Immature natural killer cell (primary cell): ENCODE data around the gene TTLL9. TPM values are rescaled to one million over a fixed set of nuclear protein-coding genes. Genes with fewer than 3 reads are reported as not detected.
A peak's percentile ranks its signal among the peaks of the same experiment; 100 is the strongest.

ENCODE experiments used
- DNase-seq, 3 donors: peaks; one replicate each; pipeline ENCODE4 v3.0.0; 2022; ENCODE audit warnings: mixed read lengths in 1 of 3
- H3K27ac Mint-ChIP-seq, 6 donors: one replicate each; pipeline ENCODE4 v1.8.0; 2020; ENCODE audit warnings: mixed read lengths in 6 of 6, mild to moderate bottlenecking in 5 of 6, inconsistent platforms in 4 of 6, moderate library complexity in 3 of 6
- H3K27me3 Mint-ChIP-seq, 3 donors: one replicate each; pipeline ENCODE4 v1.8.0; 2020 to 2021; ENCODE audit warnings: low read depth in 3 of 3, mild to moderate bottlenecking in 3 of 3, mixed read lengths in 3 of 3, moderate library complexity in 3 of 3, inconsistent platforms in 1 of 3
- H3K36me3 Mint-ChIP-seq, 3 donors: one replicate each; pipeline ENCODE4 v1.8.0; 2020; ENCODE audit warnings: mixed read lengths in 3 of 3, inconsistent platforms in 2 of 3, mild to moderate bottlenecking in 2 of 3
- H3K4me1 Mint-ChIP-seq, 2 donors: one replicate each; pipeline ENCODE4 v1.8.0; 2020; ENCODE audit warnings: inconsistent platforms in 2 of 2, mild to moderate bottlenecking in 2 of 2, mixed read lengths in 2 of 2, moderate library complexity in 1 of 2
- H3K4me3 Mint-ChIP-seq, 5 donors: one replicate each; pipeline ENCODE4 v1.8.0; 2020; ENCODE audit warnings: mild to moderate bottlenecking in 5 of 5, mixed read lengths in 5 of 5, inconsistent platforms in 3 of 5, moderate library complexity in 3 of 5
- H3K9me3 Mint-ChIP-seq, 6 donors: one replicate each; pipeline ENCODE4 v1.8.0; 2020; ENCODE audit warnings: mild to moderate bottlenecking in 6 of 6, mixed read lengths in 6 of 6, inconsistent platforms in 4 of 6, moderate library complexity in 3 of 6
- polyA plus RNA-seq, 3 donors: library from polyadenylated mRNA; unstranded; fragments of 300-500 nt; fragmentation: Illumina TruSeq; gene quantifications; one replicate each; pipeline ENCODE4 v1.2.3, GENCODE V29; 2021

The TTLL9 gene
- polyA plus RNA-seq, 3 donors from 2014 or later = 0.37 TPM; not detected in 2

GRCh38 chr20:31831771-31832306, 38.6 kb upstream of the TTLL9 start:
- peak overlapping the region in 1 of 6 donors; percentile 28 for H3K27ac Mint-ChIP-seq
- peaks cover 0 to 2% (median 0%) of the 10 kb centered on the region in 6 donors for H3K9me3 Mint-ChIP-seq
- H3K36me3 Mint-ChIP-seq = no peaks in the 10 kb centered on the region
- H3K4me3 Mint-ChIP-seq = no peak overlapping the region
- peaks cover 0 to 27% of the 10 kb centered on the region in 2 donors for H3K4me1 Mint-ChIP-seq
- H3K27me3 Mint-ChIP-seq = peaks cover 3 to 13% (median 8%) of the 10 kb centered on the region in 3 donors
- no peak for DNase-seq

- no peak overlapping the region for H3K27ac Mint-ChIP-seq
- DNase-seq = peak; percentile 51 to 59 (median 55)
- H3K4me3 Mint-ChIP-seq = no peak overlapping the region
- peaks cover 0 to 27% of the 10 kb centered on the region in 2 donors for H3K4me1 Mint-ChIP-seq
- H3K9me3 Mint-ChIP-seq = peaks cover 0 to 2% (median 0%) of the 10 kb centered on the region in 6 donors
- H3K27me3 Mint-ChIP-seq = peaks cover 3 to 15% (median 8%) of the 10 kb centered on the region in 3 donors
- no peaks in the 10 kb centered on the region for H3K36me3 Mint-ChIP-seq
These were observed 37.1 kb upstream of the TTLL9 start for GRCh38 chr20:31833130-31833930.

GRCh38 chr20:31833931-31834521, 36.4 kb upstream of the TTLL9 start:
- Mint-ChIP-seq H3K36me3 (no peaks in the 10 kb centered on the region), H3K9me3 (peaks cover 0 to 2% (median 0%) of the 10 kb centered on the region in 6 donors), H3K27ac (no peak overlapping the region), H3K27me3 (peaks cover 3 to 15% (median 8%) of the 10 kb centered on the region in 3 donors), H3K4me1 (peaks cover 0 to 27% of the 10 kb centered on the region in 2 donors), H3K4me3 (no peak overlapping the region)
- DNase-seq = no peak

- Mint-ChIP-seq H3K36me3 (no peaks in the 10 kb centered on the region), H3K27me3 (peaks cover 3 to 15% (median 8%) of the 10 kb centered on the region in 3 donors), H3K4me3 (peak overlapping the region; percentile 40 to 74 (median 70)), H3K4me1 (peaks cover 0 to 27% of the 10 kb centered on the region in 2 donors), H3K27ac (no peak overlapping the region), H3K9me3 (peaks cover 0 to 2% (median 0%) of the 10 kb centered on the region in 6 donors)
- DNase-seq = no peak
These were observed 34.9 kb upstream of the TTLL9 start for GRCh38 chr20:31835554-31835953.

- Mint-ChIP-seq H3K4me1 (peaks cover 0 to 27% of the 10 kb centered on the region in 2 donors), H3K4me3 (peak overlapping the region; percentile 58 to 74 (median 70)), H3K36me3 (no peaks in the 10 kb centered on the region), H3K27ac (peak overlapping the region in 4 of 6 donors; percentile 25 to 65 (median 28)), H3K27me3 (peaks cover 3 to 15% (median 8%) of the 10 kb centered on the region in 3 donors), H3K9me3 (peaks cover 0 to 2% (median 0%) of the 10 kb centered on the region in 6 donors)
- peak; percentile 74 to 76 (median 76) for DNase-seq
These were observed 34.2 kb upstream of the TTLL9 start for GRCh38 chr20:31835977-31836852.

GRCh38 chr20:31836853-31837608, 33.4 kb upstream of the TTLL9 start:
- no peaks in the 10 kb centered on the region for H3K36me3 Mint-ChIP-seq
- no peak for DNase-seq

GRCh38 chr20:31837896-31838397, 32.5 kb upstream of the TTLL9 start:
- no peaks in the 10 kb centered on the region for H3K36me3 Mint-ChIP-seq
- no peak overlapping the region for H3K27ac Mint-ChIP-seq
- peaks cover 0 to 2% (median 0%) of the 10 kb centered on the region in 6 donors for H3K9me3 Mint-ChIP-seq
- peaks cover 0 to 27% of the 10 kb centered on the region in 2 donors for H3K4me1 Mint-ChIP-seq
- DNase-seq = no peak
- H3K4me3 Mint-ChIP-seq = no peak overlapping the region
- H3K27me3 Mint-ChIP-seq = peaks cover 3 to 15% (median 8%) of the 10 kb centered on the region in 3 donors

More at GRCh38 chr20:31836853-31837608, 33.4 kb upstream of the TTLL9 start:
- no peak overlapping the region for H3K27ac Mint-ChIP-seq
- peaks cover 3 to 15% (median 8%) of the 10 kb centered on the region in 3 donors for H3K27me3 Mint-ChIP-seq
- peaks cover 0 to 2% (median 0%) of the 10 kb centered on the region in 6 donors for H3K9me3 Mint-ChIP-seq
- H3K4me1 Mint-ChIP-seq = peaks cover 0 to 27% of the 10 kb centered on the region in 2 donors
- peak overlapping the region in 1 of 5 donors; percentile 6 for H3K4me3 Mint-ChIP-seq

- DNase-seq = no peak
- Mint-ChIP-seq H3K4me1 (peaks cover 0 to 23% of the 10 kb centered on the region in 2 donors), H3K36me3 (no peaks in the 10 kb centered on the region), H3K27me3 (peaks cover 3 to 15% (median 4%) of the 10 kb centered on the region in 3 donors), H3K4me3 (no peak overlapping the region), H3K9me3 (peaks cover 0 to 2% (median 0%) of the 10 kb centered on the region in 6 donors), H3K27ac (no peak overlapping the region)
These were observed 31.7 kb upstream of the TTLL9 start for GRCh38 chr20:31838646-31839292.

- Mint-ChIP-seq H3K36me3 (no peaks in the 10 kb centered on the region), H3K27ac (no peak overlapping the region), H3K4me3 (no peak overlapping the region), H3K27me3 (peaks cover 3 to 12% (median 8%) of the 10 kb centered on the region in 3 donors), H3K9me3 (peaks cover 0 to under 1% (median 0%) of the 10 kb centered on the region in 6 donors), H3K4me1 (peaks cover 0 to 19% of the 10 kb centered on the region in 2 donors)
- no peak for DNase-seq
These were observed 30.5 kb upstream of the TTLL9 start for GRCh38 chr20:31839782-31840487.

- no peak for DNase-seq
- Mint-ChIP-seq H3K27me3 (peaks cover 2 to 7% (median 6%) of the 10 kb centered on the region in 3 donors), H3K4me3 (no peak overlapping the region), H3K9me3 (no peaks in the 10 kb centered on the region), H3K36me3 (no peaks in the 10 kb centered on the region), H3K27ac (no peak overlapping the region), H3K4me1 (peaks cover 0 to 7% of the 10 kb centered on the region in 2 donors)
These were observed 29.3 kb upstream of the TTLL9 start for GRCh38 chr20:31840906-31841816.

GRCh38 chr20:31841928-31842327, 28.5 kb upstream of the TTLL9 start:
- Mint-ChIP-seq H3K27ac (no peak overlapping the region), H3K36me3 (no peaks in the 10 kb centered on the region), H3K27me3 (peaks cover 0 to 7% (median 3%) of the 10 kb centered on the region in 3 donors), H3K9me3 (no peaks in the 10 kb centered on the region), H3K4me3 (no peak overlapping the region), H3K4me1 (no peaks in the 10 kb centered on the region)
- DNase-seq = no peak
